ENCODE results near the gene NMT2. TPM values are rescaled to one million over a fixed set of nuclear protein-coding genes. Genes with fewer than 3 reads are reported as not detected.
A peak's percentile ranks its signal among the peaks of the same experiment; 100 is the strongest.

The NMT2 gene
- polyA plus RNA-seq, 1 donor from 2014 or later = 6.8 TPM

DNA sequence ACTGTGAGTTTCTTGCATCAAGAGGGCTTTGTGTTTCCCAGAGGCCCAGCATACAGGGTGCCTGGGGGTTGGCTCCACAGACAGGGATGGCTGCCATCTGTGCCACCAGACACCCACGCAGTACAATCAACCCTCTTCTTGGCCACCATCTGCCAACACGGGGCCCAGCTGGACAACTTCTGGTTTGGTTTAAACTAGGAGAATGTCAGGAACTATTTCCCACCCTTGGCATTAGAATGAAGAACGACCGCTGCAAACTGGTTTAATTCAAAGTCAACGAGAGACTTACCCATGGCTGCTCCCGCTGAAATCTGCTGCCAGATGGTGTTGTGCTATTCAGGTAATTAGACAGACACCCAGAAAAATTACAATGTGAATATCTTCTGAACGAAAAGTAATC lies 27.8 kb downstream of the NMT2 start:
- Mint-ChIP-seq H3K9me3 (no peaks in the 10 kb centered on the region), H3K27ac (peak overlapping the region in 2 of 3 donors; percentile 43 to 69), H3K4me3 (peak overlapping the region; percentile 4 to 92 (median 57)), H3K36me3 (peaks cover 7% of the 10 kb centered on the region), H3K4me1 (peaks cover 13 to 22% (median 20%) of the 10 kb centered on the region in 3 donors), H3K27me3 (peaks cover 2% of the 10 kb centered on the region)

DNA sequence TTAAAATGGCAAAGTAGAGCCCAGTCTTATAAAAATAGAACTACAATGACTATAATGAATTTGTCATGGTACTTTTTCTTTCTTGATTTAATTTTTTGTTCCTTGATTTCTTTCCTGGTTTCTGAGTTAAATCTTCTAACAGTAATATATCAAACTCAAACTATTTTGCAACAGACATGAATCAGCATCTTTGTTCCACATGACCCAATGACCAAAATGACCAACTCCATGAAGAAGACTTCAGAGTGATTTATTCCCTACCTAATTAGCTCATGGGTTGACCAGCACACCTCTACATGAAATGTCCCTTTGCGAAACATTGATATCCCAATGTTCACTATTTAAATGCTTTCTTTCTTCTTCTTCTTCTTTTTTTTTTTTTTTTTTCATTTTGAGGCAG lies 30.9 kb downstream of the NMT2 start:
- Mint-ChIP-seq H3K27ac (peak overlapping the region in 1 of 3 donors; percentile 64), H3K4me3 (no peak overlapping the region), H3K36me3 (peaks cover 14% of the 10 kb centered on the region), H3K27me3 (peaks cover 2% of the 10 kb centered on the region), H3K4me1 (peaks cover 13 to 20% (median 16%) of the 10 kb centered on the region in 3 donors), H3K9me3 (no peaks in the 10 kb centered on the region)

DNA sequence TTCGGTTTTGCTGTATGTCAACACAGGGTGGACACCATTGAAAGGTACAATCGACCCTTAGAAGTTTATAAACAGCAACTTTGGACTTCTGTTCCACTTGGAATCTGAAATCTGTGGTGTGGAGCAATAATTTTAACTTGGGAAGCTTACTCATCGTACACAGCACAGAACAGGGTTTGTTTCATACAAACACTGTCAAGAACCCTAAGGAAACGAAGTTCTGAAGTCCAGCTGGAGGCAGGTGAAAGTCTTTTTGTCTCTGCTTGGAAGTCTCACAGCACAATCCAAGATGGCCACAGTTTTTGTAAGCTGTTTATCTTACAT lies 31.5 kb downstream of the NMT2 start:
- H3K27me3 Mint-ChIP-seq = peaks cover 2% of the 10 kb centered on the region
- no peaks in the 10 kb centered on the region for H3K9me3 Mint-ChIP-seq
- peaks cover 13 to 15% (median 14%) of the 10 kb centered on the region in 3 donors for H3K4me1 Mint-ChIP-seq
- H3K36me3 Mint-ChIP-seq = peaks cover 14% of the 10 kb centered on the region
- no peak overlapping the region for H3K4me3 Mint-ChIP-seq
- H3K27ac Mint-ChIP-seq = peak overlapping the region in 1 of 3 donors; percentile 64

- H3K27me3 Mint-ChIP-seq = peaks cover 2% of the 10 kb centered on the region
- H3K4me1 Mint-ChIP-seq = peaks cover 6 to 9% (median 9%) of the 10 kb centered on the region in 3 donors
- no peak overlapping the region for H3K4me3 Mint-ChIP-seq
- H3K9me3 Mint-ChIP-seq = no peaks in the 10 kb centered on the region
- H3K27ac Mint-ChIP-seq = no peak overlapping the region
- H3K36me3 Mint-ChIP-seq = peaks cover 13% of the 10 kb centered on the region
Observed at GRCh38 chr10:15136129-15137035, 32.1 kb downstream of the NMT2 start.

DNA sequence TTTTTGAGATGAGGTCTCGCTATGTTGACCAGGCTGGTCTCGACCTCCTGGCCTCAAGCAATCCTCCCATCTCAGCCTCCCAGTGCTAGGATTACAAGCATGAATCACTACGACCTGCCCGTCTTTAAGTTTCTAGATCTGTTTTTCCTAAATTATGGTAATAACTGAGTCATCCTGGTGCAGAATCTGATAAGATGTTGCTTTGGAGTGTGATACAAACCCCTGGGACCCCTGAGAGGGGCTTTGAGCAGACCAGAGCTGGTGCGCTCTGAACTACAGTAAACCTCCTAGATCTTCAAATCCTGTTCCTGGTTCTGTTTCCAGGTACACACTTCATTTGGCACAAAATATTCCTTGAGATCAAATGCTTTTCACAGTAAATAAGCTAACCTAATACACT lies 37.2 kb downstream of the NMT2 start:
- Mint-ChIP-seq H3K36me3 (peaks cover 28% of the 10 kb centered on the region), H3K4me3 (no peak overlapping the region), H3K9me3 (no peaks in the 10 kb centered on the region), H3K4me1 (no peaks in the 10 kb centered on the region), H3K27ac (no peak overlapping the region), H3K27me3 (no peaks in the 10 kb centered on the region)

DNA sequence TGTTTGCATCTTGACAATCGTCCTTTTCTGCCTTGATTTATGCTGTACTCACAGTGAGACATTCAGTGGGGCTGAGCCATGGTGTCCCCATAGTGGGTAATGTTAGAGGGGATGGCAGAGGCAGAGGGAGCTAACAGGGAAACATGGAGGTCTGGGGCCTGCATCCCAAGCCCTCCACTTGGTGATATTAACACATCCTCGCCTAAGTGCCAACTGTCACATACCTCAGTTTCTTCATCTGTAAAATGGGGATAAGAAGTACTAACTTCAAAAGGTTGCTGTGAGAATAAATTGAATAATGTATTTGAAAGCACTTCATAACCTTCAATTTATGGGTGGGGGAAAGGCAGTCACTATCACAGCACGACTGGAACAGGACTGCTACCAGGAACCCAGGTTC lies 43.6 kb downstream of the NMT2 start:
- Mint-ChIP-seq H3K27ac (no peak overlapping the region), H3K4me1 (no peaks in the 10 kb centered on the region), H3K27me3 (no peaks in the 10 kb centered on the region), H3K4me3 (no peak overlapping the region), H3K9me3 (no peaks in the 10 kb centered on the region), H3K36me3 (peaks cover 18% of the 10 kb centered on the region)

DNA sequence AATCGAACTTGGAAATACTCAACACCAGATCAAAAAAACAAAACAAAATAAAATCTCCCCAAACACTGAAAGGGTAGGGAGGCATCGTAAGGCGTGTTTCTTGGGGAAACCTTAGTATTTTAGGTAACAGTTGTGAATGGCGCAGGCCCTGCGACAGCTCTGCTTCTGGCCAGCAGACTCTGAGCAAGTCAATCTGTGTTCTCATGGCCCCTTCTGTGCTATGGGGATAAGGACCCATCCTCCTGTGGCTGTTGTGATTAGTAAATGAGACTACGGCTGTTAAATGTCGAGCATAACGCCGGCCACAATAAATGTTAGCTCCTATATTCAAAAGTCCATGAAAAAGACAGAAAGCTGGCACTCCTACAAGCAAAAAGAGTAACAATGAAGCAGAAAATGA lies 44.3 kb downstream of the NMT2 start:
- H3K27ac Mint-ChIP-seq = peak overlapping the region in 1 of 3 donors; percentile 93
- H3K4me3 Mint-ChIP-seq = no peak overlapping the region
- H3K27me3 Mint-ChIP-seq = no peaks in the 10 kb centered on the region
- H3K9me3 Mint-ChIP-seq = no peaks in the 10 kb centered on the region
- peaks cover 18% of the 10 kb centered on the region for H3K36me3 Mint-ChIP-seq
- peaks cover 0 to 2% (median 0%) of the 10 kb centered on the region in 3 donors for H3K4me1 Mint-ChIP-seq

- peak overlapping the region in 1 of 3 donors; percentile 93 for H3K27ac Mint-ChIP-seq
- H3K4me3 Mint-ChIP-seq = no peak overlapping the region
- no peaks in the 10 kb centered on the region for H3K27me3 Mint-ChIP-seq
- H3K36me3 Mint-ChIP-seq = peaks cover 18% of the 10 kb centered on the region
- no peaks in the 10 kb centered on the region for H3K9me3 Mint-ChIP-seq
- peaks cover 0 to 3% (median 2%) of the 10 kb centered on the region in 3 donors for H3K4me1 Mint-ChIP-seq
Observed at GRCh38 chr10:15123749-15124184, 44.7 kb downstream of the NMT2 start.

- peaks cover 14% of the 10 kb centered on the region for H3K36me3 Mint-ChIP-seq
- H3K27me3 Mint-ChIP-seq = no peaks in the 10 kb centered on the region
- no peaks in the 10 kb centered on the region for H3K9me3 Mint-ChIP-seq
- peak overlapping the region in 1 of 3 donors; percentile 31 for H3K27ac Mint-ChIP-seq
- H3K4me3 Mint-ChIP-seq = no peak overlapping the region
- peaks cover 0 to 3% (median 3%) of the 10 kb centered on the region in 3 donors for H3K4me1 Mint-ChIP-seq
Observed at GRCh38 chr10:15122477-15123030, 45.9 kb downstream of the NMT2 start.

DNA sequence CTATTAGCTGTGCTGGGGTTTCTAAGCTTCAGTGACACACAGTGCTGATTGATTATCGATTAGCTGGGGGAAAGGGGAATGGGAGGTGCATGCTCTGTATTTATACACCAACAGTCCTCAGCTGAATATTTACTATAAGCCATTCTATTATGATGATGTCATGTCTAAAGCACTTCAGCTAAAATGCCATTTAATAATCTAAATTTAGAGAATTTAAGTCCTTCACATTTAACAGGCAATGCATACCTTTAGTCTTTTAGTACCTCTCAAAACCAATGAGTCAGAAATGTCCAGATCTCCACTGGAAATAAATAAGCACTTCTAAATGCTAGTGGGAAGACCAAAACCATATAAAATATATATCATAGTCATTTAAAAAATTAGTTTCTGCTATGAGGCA lies 46.8 kb downstream of the NMT2 start:
- Mint-ChIP-seq H3K27me3 (no peaks in the 10 kb centered on the region), H3K4me3 (no peak overlapping the region), H3K4me1 (peaks cover 0 to 3% (median 3%) of the 10 kb centered on the region in 3 donors), H3K9me3 (no peaks in the 10 kb centered on the region), H3K27ac (no peak overlapping the region), H3K36me3 (peaks cover 14% of the 10 kb centered on the region)

DNA sequence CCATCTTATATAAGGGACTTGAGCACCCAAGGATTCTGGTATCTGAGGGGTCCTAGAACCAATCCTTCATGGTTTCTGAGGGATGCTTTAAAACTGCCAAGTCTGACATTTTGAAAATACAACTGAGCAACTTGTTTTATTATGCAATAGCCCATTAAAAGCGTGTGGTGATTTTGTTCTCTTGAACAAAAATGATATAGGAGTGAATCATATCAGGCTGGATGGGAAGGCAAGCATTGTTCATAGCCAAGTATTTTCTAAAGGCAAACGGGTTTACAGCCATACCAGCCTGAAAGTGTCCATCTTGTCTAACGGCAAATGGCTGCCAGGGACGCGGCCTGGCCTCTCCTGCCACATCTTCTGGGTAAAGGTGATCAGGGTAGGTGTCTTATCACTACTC lies 48.0 kb downstream of the NMT2 start:
- Mint-ChIP-seq H3K4me1 (peaks cover 3% of the 10 kb centered on the region in 3 donors), H3K27me3 (no peaks in the 10 kb centered on the region), H3K9me3 (no peaks in the 10 kb centered on the region), H3K4me3 (no peak overlapping the region), H3K36me3 (peaks cover 13% of the 10 kb centered on the region), H3K27ac (no peak overlapping the region)

DNA sequence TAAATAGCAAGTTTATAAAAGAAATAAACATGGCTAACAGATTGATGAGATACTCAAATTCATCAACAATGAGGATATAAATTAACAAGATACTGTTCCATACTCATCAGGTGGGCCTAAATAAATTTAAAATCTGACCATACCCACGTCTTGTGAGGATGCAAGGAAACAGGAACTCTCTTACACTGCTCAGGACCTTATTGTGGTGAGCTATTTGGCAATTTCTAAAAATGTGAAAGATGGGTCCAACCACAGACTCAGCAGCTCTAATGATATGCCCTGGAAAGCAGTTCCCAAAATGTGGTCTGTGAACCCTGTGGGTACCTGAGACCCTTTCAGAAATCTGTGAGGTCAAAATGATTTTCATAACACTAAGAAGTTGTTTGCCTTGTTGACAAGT lies 49.9 kb downstream of the NMT2 start:
- peaks cover 3% of the 10 kb centered on the region in 3 donors for H3K4me1 Mint-ChIP-seq
- no peaks in the 10 kb centered on the region for H3K9me3 Mint-ChIP-seq
- no peaks in the 10 kb centered on the region for H3K27me3 Mint-ChIP-seq
- H3K36me3 Mint-ChIP-seq = peaks cover 17% of the 10 kb centered on the region
- H3K27ac Mint-ChIP-seq = no peak overlapping the region
- no peak overlapping the region for H3K4me3 Mint-ChIP-seq

GRCh38 chr10:15116225-15116624 lies 52.3 kb downstream of the NMT2 start:
- Mint-ChIP-seq H3K4me3 (no peak overlapping the region), H3K4me1 (peaks cover 3% of the 10 kb centered on the region in 3 donors), H3K36me3 (peaks cover 20% of the 10 kb centered on the region), H3K27me3 (no peaks in the 10 kb centered on the region), H3K27ac (no peak overlapping the region), H3K9me3 (no peaks in the 10 kb centered on the region)

DNA sequence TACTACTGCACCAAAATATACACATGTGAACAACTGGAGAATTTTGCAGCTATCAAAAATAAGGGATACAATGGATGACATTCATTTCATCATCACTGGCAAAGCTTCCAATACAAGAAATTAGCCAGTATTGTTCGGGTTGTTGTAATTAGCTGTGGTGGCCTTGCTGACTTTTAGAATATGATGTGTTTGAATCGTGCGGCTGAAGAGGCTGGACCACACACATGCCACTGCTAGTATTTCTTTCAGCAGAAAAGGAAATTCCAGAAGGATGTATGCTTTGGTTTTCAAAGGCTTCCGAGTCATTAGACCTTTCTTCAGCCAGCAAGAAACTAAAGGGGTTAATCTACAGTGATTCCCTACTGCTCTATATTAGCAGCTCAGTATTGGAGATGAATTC lies 54.7 kb downstream of the NMT2 start:
- Mint-ChIP-seq H3K27me3 (no peaks in the 10 kb centered on the region), H3K4me3 (no peak overlapping the region), H3K4me1 (peaks cover 0 to 3% (median 1%) of the 10 kb centered on the region in 3 donors), H3K36me3 (peaks cover 15% of the 10 kb centered on the region), H3K27ac (no peak overlapping the region), H3K9me3 (no peaks in the 10 kb centered on the region)

DNA sequence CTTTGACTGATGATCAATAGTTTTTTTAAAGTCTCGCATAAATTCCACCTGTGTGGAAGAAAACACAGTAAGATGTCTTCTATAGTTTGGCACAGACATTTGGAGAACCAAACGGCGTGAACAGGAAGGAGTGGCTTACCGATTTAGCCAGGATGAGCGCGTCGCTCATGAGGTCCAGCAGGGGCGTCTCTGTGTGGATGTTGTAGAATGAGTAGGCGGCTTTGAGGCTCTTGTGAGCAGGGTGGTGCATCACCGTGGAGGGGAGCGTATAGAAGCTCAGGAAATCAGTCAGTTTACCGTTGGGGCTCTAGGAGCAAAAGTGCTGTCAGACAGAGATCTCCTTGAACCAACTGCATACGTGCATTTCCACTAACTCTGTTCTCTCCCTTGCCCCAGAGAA lies 55.8 kb downstream of the NMT2 start:
- peaks cover 0 to 3% (median 0%) of the 10 kb centered on the region in 3 donors for H3K4me1 Mint-ChIP-seq
- peaks cover 15% of the 10 kb centered on the region for H3K36me3 Mint-ChIP-seq
- no peak overlapping the region for H3K27ac Mint-ChIP-seq
- no peaks in the 10 kb centered on the region for H3K9me3 Mint-ChIP-seq
- H3K27me3 Mint-ChIP-seq = no peaks in the 10 kb centered on the region
- no peak overlapping the region for H3K4me3 Mint-ChIP-seq
